Uterus (tissue), 2 donors: Measurements from ENCODE around the gene PCDHGA10.
"Not testable (repeated sequence)": the region's sequence is repeated elsewhere in the genome, so short reads cannot be mapped to it uniquely, and the experiment has no call there.

Source experiments
- CTCF ChIP-seq, 4 experiments: fragments of 200-600 bp in 2 of 4; fragments of 450-650 bp in 2 of 4; sonication (generic) in 2 of 4; IDR thresholded peaks; one replicate each; pipeline ENCODE4 v1.5.1; 2016 to 2019; ENCODE audit warnings: antibody characterized with exemption in 4 of 4, mild to moderate bottlenecking in 2 of 4, moderate library complexity in 1 of 4
- POLR2A ChIP-seq, 2 donors: fragments of 450-650 bp; IDR thresholded peaks; one replicate each; pipeline ENCODE4 v1.6.1; 2016; ENCODE audit warnings: antibody characterized with exemption in 2 of 2, mild to moderate bottlenecking in 1 of 2, moderate library complexity in 1 of 2

GRCh38 chr5:141414548-141415274 lies 1.9 kb downstream of the PCDHGA10 start:
- TF ChIP-seq CTCF, POLR2A (IDR thresholded peaks at IDR 0.05): not testable (repeated sequence)
